Measurements from ENCODE around the gene ITPRIPL1. TPM values are rescaled to one million over a fixed set of nuclear protein-coding genes. Genes with fewer than 3 reads are reported as not detected.

The ITPRIPL1 gene
- total RNA-seq: 1 to 10 TPM; 6.8 to 8.0 TPM
- 6.1 TPM for polyA plus RNA-seq (2013, experiment 1 of 2)
- polyA plus RNA-seq (2013, experiment 2 of 2): 6.0 TPM
- long read RNA-seq, experiment 1, full-length matches to known transcripts: 5 of 5 reads
- long read RNA-seq, experiment 1, partial matches to known transcripts: 0 of 5 reads
- long read RNA-seq, experiment 1, other reads (novel, unspliced or antisense): 0 of 5 reads
- long read RNA-seq, experiment 2, transcript ITPRIPL1-202 (2 exons, 790 nt): major isoform, 16 of 17 reads
- long read RNA-seq, experiment 2, partial matches to known transcripts: 0 of 17 reads
- long read RNA-seq, experiment 2, other reads (novel, unspliced or antisense): 1 of 17 reads
- long read RNA-seq, experiment 3, full-length matches to known transcripts: 30 of 30 reads
- long read RNA-seq, experiment 3, partial matches to known transcripts: 0 of 30 reads
- long read RNA-seq, experiment 3, other reads (novel, unspliced or antisense): 0 of 30 reads
- long read RNA-seq, experiment 4: 0 reads

GRCh38 chr2:96325041-96325883 lies at the start of gene ITPRIPL1:
Gene ITPRIPL1 (plus strand): TSS chr2:96325317. CDS start chr2:96325840, 523 bp downstream.
- H3K27me3 ChIP-seq (ENCODE audit: control insufficient read depth, insufficient read depth, low read length, poor library complexity, severe bottlenecking): peaks cover 47% of the 10 kb centered on the region
- no peak for TF ChIP-seq CTCF (conservative IDR thresholded peaks at IDR 0.05)
- H3K36me3 Mint-ChIP-seq (ENCODE audit: low read depth): peaks cover 11% of the 10 kb centered on the region
- H3K27ac ChIP-seq (ENCODE audit: low read depth, low read length): no peak within 1 kb of the TSS
- H3K4me3 Mint-ChIP-seq: peak within 1 kb of the TSS; percentile 66
- H3K4me1 ChIP-seq (ENCODE audit: control insufficient read depth, insufficient read depth, low read length): no peaks in the 10 kb centered on the region
- H3K4me3 ChIP-seq (ENCODE audit: low read length): peak within 1 kb of the TSS; percentile 76
- 11 to 15% methylated on average over 29 to 58 of the region's 58 CpGs for WGBS, 2 experiments (ENCODE audit: insufficient coverage in 1 of 2, insufficient read length in 1 of 2)
- H3K4me1 Mint-ChIP-seq: peaks cover 10% of the 10 kb centered on the region
- peak within 1 kb of the TSS; percentile 8 for H3K9ac ChIP-seq (ENCODE audit: extremely low read depth, low read length, poor library complexity, severe bottlenecking)
- no peaks in the 10 kb centered on the region for H3K9me3 ChIP-seq (ENCODE audit: control insufficient read depth, low read length)
- no peaks in the 10 kb centered on the region for H3K9me3 Mint-ChIP-seq
- no peaks in the 10 kb centered on the region for H3K36me3 ChIP-seq (ENCODE audit: control insufficient read depth, insufficient read depth, low read length)
- H3K27ac Mint-ChIP-seq: peak within 1 kb of the TSS; percentile 37
- peak; percentile 81 for DNase-seq
- H3K27me3 Mint-ChIP-seq (ENCODE audit: insufficient read depth): peaks cover 52% of the 10 kb centered on the region

- Mint-ChIP-seq H3K27ac (no peak overlapping the region), H3K36me3 (ENCODE audit: low read depth) (peaks cover 81% of the 10 kb centered on the region), H3K9me3 (no peaks in the 10 kb centered on the region), H3K27me3 (ENCODE audit: insufficient read depth) (no peaks in the 10 kb centered on the region), H3K4me1 (no peaks in the 10 kb centered on the region), H3K4me3 (no peak overlapping the region)
- 96 to 99% methylated on average over 13 to 21 of the region's 21 CpGs for WGBS, 2 experiments (ENCODE audit: insufficient coverage in 1 of 2, insufficient read length in 1 of 2)
- Histone ChIP-seq H3K9ac (ENCODE audit: extremely low read depth, low read length, poor library complexity, severe bottlenecking) (no peak overlapping the region), H3K27me3 (ENCODE audit: control insufficient read depth, insufficient read depth, low read length, poor library complexity, severe bottlenecking) (no peaks in the 10 kb centered on the region), H3K36me3 (ENCODE audit: control insufficient read depth, insufficient read depth, low read length) (peaks cover 85% of the 10 kb centered on the region), H3K4me3 (ENCODE audit: low read length) (no peak overlapping the region), H3K9me3 (ENCODE audit: control insufficient read depth, low read length) (no peaks in the 10 kb centered on the region), H3K4me1 (ENCODE audit: control insufficient read depth, insufficient read depth, low read length) (no peaks in the 10 kb centered on the region), H3K27ac (ENCODE audit: low read depth, low read length) (no peak overlapping the region)
- no peak for TF ChIP-seq CTCF (conservative IDR thresholded peaks at IDR 0.05)
- DNase-seq: no peak
These were observed 48.2 kb upstream of the ITPRIPL1 start for GRCh38 chr2:96276787-96277499.

- Histone ChIP-seq H3K4me1 (ENCODE audit: control insufficient read depth, insufficient read depth, low read length) (no peaks in the 10 kb centered on the region), H3K27ac (ENCODE audit: low read depth, low read length) (no peak overlapping the region), H3K9me3 (ENCODE audit: control insufficient read depth, low read length) (no peaks in the 10 kb centered on the region), H3K36me3 (ENCODE audit: control insufficient read depth, insufficient read depth, low read length) (peaks cover 95% of the 10 kb centered on the region), H3K27me3 (ENCODE audit: control insufficient read depth, insufficient read depth, low read length, poor library complexity, severe bottlenecking) (no peaks in the 10 kb centered on the region), H3K9ac (ENCODE audit: extremely low read depth, low read length, poor library complexity, severe bottlenecking) (no peak overlapping the region), H3K4me3 (ENCODE audit: low read length) (no peak overlapping the region)
- Mint-ChIP-seq H3K9me3 (no peaks in the 10 kb centered on the region), H3K4me1 (no peaks in the 10 kb centered on the region), H3K36me3 (ENCODE audit: low read depth) (peaks cover 94% of the 10 kb centered on the region), H3K27ac (no peak overlapping the region), H3K4me3 (no peak overlapping the region), H3K27me3 (ENCODE audit: insufficient read depth) (no peaks in the 10 kb centered on the region)
- WGBS, 2 experiments (ENCODE audit: insufficient coverage in 1 of 2, insufficient read length in 1 of 2): 95 to 100% methylated on average over 3 to 6 of the region's 6 CpGs
- no peak for TF ChIP-seq CTCF (conservative IDR thresholded peaks at IDR 0.05)
- DNase-seq: no peak
These were observed 37.8 kb upstream of the ITPRIPL1 start for GRCh38 chr2:96287273-96287856.
